OCI-LY7 (cell line): Measurements from ENCODE around the gene NUBP2.

Experiments used
- CTCF ChIP-seq: fragments of 200-600 bp; sonication (generic); conservative IDR thresholded peaks from 2 replicates; pipeline ENCODE4 v1.5.1; 2014; ENCODE audit warnings: mild to moderate bottlenecking, antibody characterized with exemption, low read length, moderate library complexity, mixed read lengths
- EZH2phosphoT487 ChIP-seq: fragments of 200-600 bp; sonication (generic); IDR thresholded peaks from 2 replicates; pipeline ENCODE4 v1.6.1; 2018; ENCODE audit warnings: low read depth, borderline replicate concordance, mild to moderate bottlenecking, mixed run types, antibody characterized with exemption, low read length, moderate library complexity, mixed read lengths

GRCh38 chr16:1780677-1781072, 2.1 kb upstream of the NUBP2 start:
- TF ChIP-seq CTCF (no peak), EZH2phosphoT487 (no peak)
